Sigmoid colon (tissue), 7 donors: ENCODE data around the gene HNRNPH3. TPM values are rescaled to one million over a fixed set of nuclear protein-coding genes. Genes with fewer than 3 reads are reported as not detected.

Experiments
- DNase-seq: peaks from one replicate; pipeline ENCODE4 v3.0.0-alpha.2; 2019
- H3K27ac ChIP-seq, 4 donors: fragments of 200-600 bp; sonication (generic); one replicate each; pipeline ENCODE4 v1.5.1; 2016 to 2019; ENCODE audit warnings: mild to moderate bottlenecking in 1 of 4
- H3K27me3 ChIP-seq, 3 donors: fragments of 200-600 bp; sonication (generic); one replicate each; pipeline ENCODE4 v1.5.1; 2019; ENCODE audit warnings: mild to moderate bottlenecking in 1 of 3
- H3K36me3 ChIP-seq, 4 donors: fragments of 200-600 bp; sonication (generic); one replicate each; pipeline ENCODE4 v1.5.1; 2016 to 2019
- H3K4me1 ChIP-seq, 4 donors: fragments of 200-600 bp; sonication (generic); one replicate each; pipeline ENCODE4 v1.5.1; 2017 to 2019
- H3K4me3 ChIP-seq, 4 donors: fragments of 200-600 bp; sonication (generic); one replicate each; pipeline ENCODE4 v1.5.1; 2017 to 2019; ENCODE audit warnings: mild to moderate bottlenecking in 2 of 4, moderate library complexity in 1 of 4
- H3K9me3 ChIP-seq, 4 donors: fragments of 200-600 bp in 3 of 4; sonication (generic) in 3 of 4; one replicate each; pipeline versions ENCODE4 v1.5.1 to v1.6.1; 2013 to 2019
- CTCF ChIP-seq, 4 experiments: fragments of 450-650 bp in 3 of 4; fragments of 200-600 bp in 1 of 4; IDR thresholded peaks; one replicate each; pipeline ENCODE4 v1.5.1; 2016 to 2019; ENCODE audit warnings: antibody characterized with exemption in 4 of 4, mild to moderate bottlenecking in 3 of 4, moderate library complexity in 2 of 4
- EP300 ChIP-seq, 4 donors: sonication (generic); formaldehyde crosslinking; IDR thresholded peaks; one replicate each; pipeline ENCODE4 v1.6.1; 2017; ENCODE audit warnings: antibody characterized with exemption in 4 of 4
- POLR2A ChIP-seq, 2 donors: fragments of 450-650 bp; IDR thresholded peaks; one replicate each; pipeline ENCODE4 v1.6.1; 2016; ENCODE audit warnings: antibody characterized with exemption in 2 of 2, mild to moderate bottlenecking in 2 of 2, moderate library complexity in 2 of 2
- POLR2AphosphoS5 ChIP-seq, 4 donors: sonication (generic); formaldehyde crosslinking; IDR thresholded peaks; one replicate each; pipeline ENCODE4 v1.6.1; 2017; ENCODE audit warnings: antibody characterized with exemption in 4 of 4
- WGBS, 2 donors: extraction: QIAGEN DNeasy Blood & Tissue Kit; methylation state at CpG; one replicate each; pipeline ENCODE4 v1.1.7; 2013; 5-methylcytosine and 5-hydroxymethylcytosine counted together
- intact Hi-C: fragments of 100-400 bp; cut with DNase I; formaldehyde crosslinking; loops from one replicate; pipeline ENCODE4 v1.15.1; 2023
- polyA plus RNA-seq, 3 donors: library from polyadenylated mRNA; stranded (reverse); fragments of 200-250 nt; gene quantifications; one replicate each; pipeline ENCODE4 v1.2.3, GENCODE V29; 2013
- total RNA-seq, 4 donors: library from RNA; depleted of rRNA; stranded (reverse); fragments of >200 nt; gene quantifications; one replicate each; pipeline ENCODE4 v1.1.0, GENCODE V29; 2016
- donor health status: healthy with polysubstance abuse.
- donor health status: Bipolar disorder and iron deficiency.
- donor health status: healthy.

The HNRNPH3 gene
- total and polyA plus RNA-seq, 7 donors: 50.7 to 148 (median 68.3) TPM

GRCh38 chr10:68364101-68364886 lies 32.4 kb downstream of the HNRNPH3 start:
- peaks cover 3 to 79% (median 27%) of the 10 kb centered on the region in 4 donors for H3K36me3 ChIP-seq
- TF ChIP-seq EP300 (IDR thresholded peaks at IDR 0.05) (no peak), POLR2A (IDR thresholded peaks at IDR 0.05) (no peak), CTCF (IDR thresholded peaks at IDR 0.05) (no peak)
- no peak overlapping the region for H3K27ac ChIP-seq
- H3K27me3 ChIP-seq: no peaks in the 10 kb centered on the region
- DNase-seq: no peak
- intact Hi-C loops: no loop called here
- WGBS, 2 donors: 84 to 85% methylated on average over 3 of the region's 3 CpGs
- H3K4me1 ChIP-seq: no peaks in the 10 kb centered on the region
- no peaks in the 10 kb centered on the region for H3K9me3 ChIP-seq
- no peak overlapping the region for H3K4me3 ChIP-seq

GRCh38 chr10:68365611-68366010 lies 33.7 kb downstream of the HNRNPH3 start:
- no peaks in the 10 kb centered on the region for H3K9me3 ChIP-seq
- H3K36me3 ChIP-seq: peaks cover 3 to 79% (median 25%) of the 10 kb centered on the region in 4 donors
- H3K4me3 ChIP-seq: no peak overlapping the region
- intact Hi-C loops: no loop called here
- no peaks in the 10 kb centered on the region for H3K4me1 ChIP-seq
- 65 to 81% methylated on average over 2 of the region's 2 CpGs for WGBS, 2 donors
- no peak for DNase-seq
- H3K27me3 ChIP-seq: no peaks in the 10 kb centered on the region
- TF ChIP-seq EP300 (IDR thresholded peaks at IDR 0.05) (no peak), POLR2A (IDR thresholded peaks at IDR 0.05) (no peak), POLR2AphosphoS5 (IDR thresholded peaks at IDR 0.05) (no peak), CTCF (IDR thresholded peaks at IDR 0.05) (no peak)
- no peak overlapping the region for H3K27ac ChIP-seq

GRCh38 chr10:68366600-68366999 lies 34.7 kb downstream of the HNRNPH3 start:
- intact Hi-C loops: no loop called here
- Histone ChIP-seq H3K36me3 (peaks cover 3 to 79% (median 24%) of the 10 kb centered on the region in 4 donors), H3K4me3 (no peak overlapping the region), H3K4me1 (no peaks in the 10 kb centered on the region), H3K9me3 (peaks cover 0 to 5% (median 0%) of the 10 kb centered on the region in 4 donors), H3K27me3 (no peaks in the 10 kb centered on the region), H3K27ac (no peak overlapping the region)
- WGBS, 2 donors: 97 to 98% methylated on average over 5 of the region's 5 CpGs
- no peak for DNase-seq
- TF ChIP-seq POLR2AphosphoS5 (IDR thresholded peaks at IDR 0.05): no peak
- TF ChIP-seq CTCF (IDR thresholded peaks at IDR 0.05): no peak
- no peak for TF ChIP-seq EP300 (IDR thresholded peaks at IDR 0.05)
- no peak for TF ChIP-seq POLR2A (IDR thresholded peaks at IDR 0.05)

- Histone ChIP-seq H3K4me1 (no peaks in the 10 kb centered on the region), H3K27me3 (no peaks in the 10 kb centered on the region), H3K9me3 (peaks cover 0 to 10% (median 0%) of the 10 kb centered on the region in 4 donors), H3K36me3 (peaks cover 7 to 79% (median 24%) of the 10 kb centered on the region in 4 donors), H3K4me3 (no peak overlapping the region), H3K27ac (no peak overlapping the region)
- no peak for DNase-seq
- no peak for TF ChIP-seq POLR2A (IDR thresholded peaks at IDR 0.05)
- TF ChIP-seq CTCF (IDR thresholded peaks at IDR 0.05): no peak
- TF ChIP-seq POLR2AphosphoS5 (IDR thresholded peaks at IDR 0.05): no peak
- no peak for TF ChIP-seq EP300 (IDR thresholded peaks at IDR 0.05)
- intact Hi-C loops: no loop called here
- WGBS, 2 donors: 87 to 92% methylated on average over 2 of the region's 2 CpGs
Observed at GRCh38 chr10:68367121-68367520, 35.3 kb downstream of the HNRNPH3 start.
